Natural killer cell treated with Interleukin-12 subunit alpha and Interleukin-12 subunit beta and Interleukin-15 and Interleukin-18, amount 100 ng/mL, for 72 hours (primary cell): Measurements from ENCODE around the gene PRKAB1. TPM values are rescaled to one million over a fixed set of nuclear protein-coding genes. Genes with fewer than 3 reads are reported as not detected.
"Not testable (repeated sequence)": the region's sequence is repeated elsewhere in the genome, so short reads cannot be mapped to it uniquely, and the experiment has no call there.

Experiments used
- ATAC-seq, 2 donors: fragments of 150-1000 bp; cut with Tn5 transposase in 1 of 2; sonication (Bioruptor Pico), chemical (Tn5 transposase) in 1 of 2; 2 replicates each; pipeline ENCODE4 v1.10.0; 2021
- DNase-seq: peaks from one replicate; pipeline ENCODE4 v3.0.0; 2022; ENCODE audit warnings: low spot score
- H3K27ac Mint-ChIP-seq, 2 donors: 1 replicate in 1 of 2; 2 replicates in 1 of 2; pipeline ENCODE4 v1.8.0; 2022; ENCODE audit warnings: mixed read lengths in 2 of 2, mild to moderate bottlenecking in 1 of 2, moderate library complexity in 1 of 2
- H3K27me3 Mint-ChIP-seq, 2 donors: 1 replicate in 1 of 2; 2 replicates in 1 of 2; pipeline ENCODE4 v1.8.0; 2022; ENCODE audit warnings: mixed read lengths in 2 of 2
- H3K36me3 Mint-ChIP-seq: one replicate; pipeline ENCODE4 v1.8.0; 2022; ENCODE audit warnings: mixed read lengths
- H3K4me1 Mint-ChIP-seq, 2 donors: 1 replicate in 1 of 2; 2 replicates in 1 of 2; pipeline ENCODE4 v1.8.0; 2022; ENCODE audit warnings: low read depth in 2 of 2, mixed read lengths in 2 of 2, mild to moderate bottlenecking in 1 of 2
- H3K4me3 Mint-ChIP-seq: one replicate; pipeline ENCODE4 v1.8.0; 2022; ENCODE audit warnings: mixed read lengths
- H3K9me3 Mint-ChIP-seq: 2 replicates; pipeline ENCODE4 v1.8.0; 2022; ENCODE audit warnings: mixed read lengths
- total RNA-seq, 2 donors: library from RNA; stranded (reverse); gene quantifications; one replicate each; pipeline ENCODE4 v1.2.3, GENCODE V29; 2022

Gene PRKAB1
- total RNA-seq, 2 donors from 2014 or later: 27.4 to 31.4 TPM

GRCh38 chr12:119645535-119646059 is 22.3 kb upstream of the PRKAB1 start:
- Mint-ChIP-seq H3K27ac (no peak overlapping the region), H3K36me3 (no peaks in the 10 kb centered on the region), H3K4me3 (no peak overlapping the region), H3K4me1 (no peaks in the 10 kb centered on the region), H3K27me3 (peaks cover 18 to 34% of the 10 kb centered on the region in 2 donors), H3K9me3 (no peaks in the 10 kb centered on the region)
- no peak for ATAC-seq
- DNase-seq: no peak

DNA sequence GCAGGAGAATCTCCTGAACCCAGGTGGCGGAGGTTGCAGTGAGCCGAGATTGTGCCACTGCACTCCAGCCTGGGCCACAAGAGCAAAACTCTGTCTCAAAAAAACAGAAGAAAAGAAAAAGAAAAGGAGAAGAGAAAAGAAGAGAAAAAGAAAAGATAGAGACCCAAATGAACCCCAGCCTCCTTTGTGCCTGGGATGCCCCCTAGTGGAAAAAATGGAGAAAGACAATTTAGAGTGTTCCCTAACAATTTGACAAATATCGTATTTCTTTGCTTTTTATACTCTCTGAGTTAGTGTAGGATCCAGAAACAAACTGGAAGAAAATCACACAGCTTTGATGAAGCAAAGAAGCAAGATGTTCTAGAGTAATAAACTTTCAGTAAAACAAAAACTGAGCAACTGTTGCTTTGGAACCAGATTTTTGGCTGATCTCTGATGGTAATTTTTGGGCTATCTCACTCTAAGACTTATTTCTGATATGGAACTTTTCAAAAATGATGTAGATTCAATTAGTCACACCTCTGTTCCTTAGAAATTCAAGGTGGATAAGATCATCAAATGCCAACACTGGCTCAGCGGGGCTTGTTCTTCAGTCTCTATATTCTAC is 18.6 kb upstream of the PRKAB1 start:
- no peak for ATAC-seq
- peaks cover 6% of the 10 kb centered on the region for H3K36me3 Mint-ChIP-seq
- H3K4me3 Mint-ChIP-seq: no peak overlapping the region
- no peak for DNase-seq
- no peak overlapping the region for H3K27ac Mint-ChIP-seq
- H3K9me3 Mint-ChIP-seq: no peaks in the 10 kb centered on the region
- peaks cover 12 to 17% of the 10 kb centered on the region in 2 donors for H3K27me3 Mint-ChIP-seq
- no peaks in the 10 kb centered on the region for H3K4me1 Mint-ChIP-seq

GRCh38 chr12:119652665-119653064 is 15.3 kb upstream of the PRKAB1 start:
- Mint-ChIP-seq H3K36me3 (peaks cover 6% of the 10 kb centered on the region), H3K27ac (no peak overlapping the region), H3K4me1 (no peaks in the 10 kb centered on the region), H3K27me3 (peaks cover 7 to 9% of the 10 kb centered on the region in 2 donors), H3K9me3 (no peaks in the 10 kb centered on the region), H3K4me3 (no peak overlapping the region)
- ATAC-seq (no peak), DNase-seq (no peak)

DNA sequence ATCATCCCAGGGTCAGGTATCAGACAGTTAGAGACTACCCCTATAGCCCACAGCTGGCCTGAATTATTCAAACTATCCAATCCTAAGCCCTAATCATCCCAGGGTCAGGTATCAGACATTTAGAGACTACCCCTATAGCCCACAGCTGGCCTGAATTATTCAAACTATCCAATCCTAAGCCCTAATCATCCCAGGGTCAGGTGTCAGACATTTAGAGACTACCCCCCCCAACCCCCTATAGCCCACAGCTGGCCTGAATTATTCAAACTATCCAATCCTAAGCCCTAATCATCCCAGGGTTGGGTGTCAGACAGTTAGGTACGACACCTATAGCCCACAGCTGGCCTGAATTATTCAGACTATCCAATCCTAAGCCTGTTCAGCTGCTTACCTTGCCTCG is 10.9 kb upstream of the PRKAB1 start:
- not testable (repeated sequence) for H3K4me3 Mint-ChIP-seq, H3K27me3 Mint-ChIP-seq, ATAC-seq, H3K27ac Mint-ChIP-seq, H3K9me3 Mint-ChIP-seq, H3K36me3 Mint-ChIP-seq, DNase-seq
- H3K4me1 Mint-ChIP-seq: peaks cover 7 to 13% of the 10 kb centered on the region in 2 donors

- H3K27ac Mint-ChIP-seq, ATAC-seq, DNase-seq, H3K36me3 Mint-ChIP-seq, H3K27me3 Mint-ChIP-seq, H3K4me3 Mint-ChIP-seq, H3K9me3 Mint-ChIP-seq: not testable (repeated sequence)
- peaks cover 7 to 13% of the 10 kb centered on the region in 2 donors for H3K4me1 Mint-ChIP-seq
These were observed 9.8 kb upstream of the PRKAB1 start for GRCh38 chr12:119658166-119658565.

GRCh38 chr12:119659289-119659897 is 8.5 kb upstream of the PRKAB1 start:
- ATAC-seq (no peak), DNase-seq (peak; percentile 67)
- no peaks in the 10 kb centered on the region for H3K36me3 Mint-ChIP-seq
- peak overlapping the region in 1 of 2 donors; percentile 60 for H3K27ac Mint-ChIP-seq
- no peaks in the 10 kb centered on the region for H3K9me3 Mint-ChIP-seq
- H3K4me3 Mint-ChIP-seq: no peak overlapping the region
- H3K27me3 Mint-ChIP-seq: peaks cover 0 to 3% of the 10 kb centered on the region in 2 donors
- peaks cover 7 to 13% of the 10 kb centered on the region in 2 donors for H3K4me1 Mint-ChIP-seq

DNA sequence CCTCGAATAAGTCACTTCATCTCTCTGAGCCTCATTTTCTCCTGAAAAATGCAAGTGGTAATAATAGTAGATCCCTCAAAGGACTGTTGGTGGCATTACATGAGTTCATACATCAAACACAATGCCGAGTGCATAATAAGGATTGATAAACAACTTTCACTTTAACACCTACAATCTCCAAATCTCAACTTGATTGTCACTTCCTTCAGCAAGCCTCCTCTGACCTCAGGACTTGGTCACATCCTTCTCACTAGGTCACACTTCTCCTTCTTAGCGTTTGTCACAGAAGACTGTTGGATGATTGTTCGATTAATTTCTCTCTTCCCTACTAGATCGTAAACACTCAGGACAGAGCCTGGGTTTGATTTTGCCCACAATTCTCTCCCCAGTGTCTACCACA is 7.9 kb upstream of the PRKAB1 start:
- DNase-seq: no peak
- Mint-ChIP-seq H3K27ac (peak overlapping the region; percentile 17 to 60), H3K36me3 (no peaks in the 10 kb centered on the region), H3K9me3 (no peaks in the 10 kb centered on the region), H3K4me3 (peak overlapping the region; percentile 65), H3K4me1 (peaks cover 7 to 13% of the 10 kb centered on the region in 2 donors), H3K27me3 (peaks cover 0 to 3% of the 10 kb centered on the region in 2 donors)
- peak; percentile 50 to 74 for ATAC-seq

DNA sequence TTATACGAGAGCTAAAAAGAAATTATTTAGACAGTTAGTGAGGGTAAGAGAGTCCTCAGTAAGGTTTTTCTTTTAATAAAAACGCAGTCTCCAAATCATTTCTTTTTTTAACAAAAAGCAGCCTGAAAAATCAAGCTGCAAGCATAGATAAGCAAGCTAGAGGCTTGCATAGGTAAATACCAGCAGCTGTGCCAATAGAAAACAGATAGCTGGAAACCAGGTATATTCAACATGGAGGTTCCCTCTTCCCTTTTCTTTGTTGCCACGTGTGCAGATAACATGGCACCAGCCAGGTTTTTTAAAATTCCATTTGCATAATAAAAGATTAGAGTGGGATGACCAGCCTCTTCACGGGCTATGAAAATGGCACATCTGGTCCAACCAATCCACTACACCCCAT is 6.1 kb upstream of the PRKAB1 start:
- Mint-ChIP-seq H3K27ac (no peak overlapping the region), H3K27me3 (peaks cover 0 to 3% of the 10 kb centered on the region in 2 donors), H3K9me3 (no peaks in the 10 kb centered on the region), H3K36me3 (no peaks in the 10 kb centered on the region), H3K4me3 (no peak overlapping the region), H3K4me1 (peaks cover 14 to 23% of the 10 kb centered on the region in 2 donors)
- DNase-seq: no peak
- ATAC-seq: no peak

GRCh38 chr12:119664642-119665041 is 3.3 kb upstream of the PRKAB1 start:
- Mint-ChIP-seq H3K27ac (peak overlapping the region in 1 of 2 donors; percentile 78), H3K36me3 (no peaks in the 10 kb centered on the region), H3K27me3 (peaks cover 0 to 3% of the 10 kb centered on the region in 2 donors), H3K9me3 (no peaks in the 10 kb centered on the region), H3K4me1 (peaks cover 22 to 31% of the 10 kb centered on the region in 2 donors), H3K4me3 (no peak overlapping the region)
- no peak for ATAC-seq
- DNase-seq: no peak

DNA sequence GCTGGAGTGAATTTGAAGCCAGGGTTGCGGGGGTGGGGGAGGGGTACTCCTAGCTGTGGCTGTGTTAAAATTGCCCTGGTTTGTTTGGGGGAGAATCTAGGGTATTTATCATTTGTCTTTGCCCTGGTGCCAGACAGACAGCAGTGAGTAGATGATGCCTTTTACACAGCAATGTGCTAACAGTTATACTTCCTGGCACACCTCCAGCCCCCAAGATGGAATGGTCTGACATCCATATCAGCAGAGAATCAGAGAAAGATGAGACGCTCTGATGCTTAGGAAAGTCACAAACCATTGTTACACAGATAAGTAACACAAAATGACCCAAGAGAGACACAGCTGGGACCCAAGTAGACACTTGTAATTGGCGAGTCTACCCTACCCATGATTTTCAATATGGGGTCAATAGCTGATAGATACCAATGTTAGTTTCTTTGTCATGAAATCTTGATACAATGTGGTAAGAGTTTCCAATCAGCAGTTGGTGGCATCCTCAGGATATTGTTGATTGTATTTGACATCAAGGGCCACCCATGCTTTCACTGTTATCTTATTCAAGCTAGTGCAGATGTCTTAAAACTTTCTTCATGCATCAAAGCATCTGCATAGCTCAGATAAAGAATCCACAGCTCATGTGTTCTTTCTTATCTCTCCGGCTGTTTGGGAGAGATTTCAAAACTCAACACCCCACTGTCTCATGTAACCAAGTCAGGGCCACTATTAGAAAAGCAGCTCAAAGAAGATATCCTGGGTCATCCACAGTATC is 2.6 kb upstream of the PRKAB1 start:
- Mint-ChIP-seq H3K4me1 (peaks cover 21 to 30% of the 10 kb centered on the region in 2 donors), H3K27me3 (peaks cover 0 to 3% of the 10 kb centered on the region in 2 donors), H3K4me3 (no peak overlapping the region), H3K36me3 (peaks cover 5% of the 10 kb centered on the region), H3K27ac (peak overlapping the region; percentile 78), H3K9me3 (no peaks in the 10 kb centered on the region)
- DNase-seq (no peak), ATAC-seq (no peak)

DNA sequence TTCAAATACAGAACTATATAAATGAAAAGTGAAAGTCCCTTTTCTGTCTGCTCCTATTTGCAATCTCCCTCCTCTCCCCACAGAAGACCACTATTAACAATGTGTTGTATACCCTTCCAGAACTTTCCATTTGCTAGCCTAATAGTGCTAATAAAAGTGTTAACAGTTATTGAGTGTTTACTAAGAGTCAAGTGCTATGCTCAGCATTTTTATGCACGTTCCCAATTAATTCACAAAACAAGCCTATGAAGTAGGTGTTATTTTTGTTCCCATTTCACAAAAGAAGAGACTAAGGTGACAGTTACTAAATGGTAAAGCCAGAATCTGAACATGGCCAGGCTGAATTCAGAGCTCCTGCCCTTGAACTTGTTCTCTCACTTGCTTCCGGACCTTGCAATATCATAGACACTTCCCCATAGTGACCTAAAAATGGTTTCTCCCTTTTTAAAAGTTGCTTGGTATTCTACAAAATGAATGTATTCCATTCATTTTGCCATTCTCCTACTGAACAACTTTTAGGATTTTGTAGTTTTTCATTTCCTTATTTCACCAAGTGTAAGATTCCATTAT is 1.6 kb upstream of the PRKAB1 start:
- H3K4me3 Mint-ChIP-seq: peak overlapping the region; percentile 91
- no peak for DNase-seq
- H3K27ac Mint-ChIP-seq: peak overlapping the region; percentile 78
- peaks cover 28 to 34% of the 10 kb centered on the region in 2 donors for H3K4me1 Mint-ChIP-seq
- peaks cover 0 to 3% of the 10 kb centered on the region in 2 donors for H3K27me3 Mint-ChIP-seq
- H3K9me3 Mint-ChIP-seq: no peaks in the 10 kb centered on the region
- no peak for ATAC-seq
- peaks cover 7% of the 10 kb centered on the region for H3K36me3 Mint-ChIP-seq

- H3K27me3 Mint-ChIP-seq: peaks cover 0 to 3% of the 10 kb centered on the region in 2 donors
- no peaks in the 10 kb centered on the region for H3K9me3 Mint-ChIP-seq
- peak overlapping the region; percentile 78 for H3K27ac Mint-ChIP-seq
- peak; percentile 0 to 1 for ATAC-seq
- H3K36me3 Mint-ChIP-seq: peaks cover 10% of the 10 kb centered on the region
- peaks cover 30 to 41% of the 10 kb centered on the region in 2 donors for H3K4me1 Mint-ChIP-seq
- DNase-seq: no peak
- H3K4me3 Mint-ChIP-seq: peak overlapping the region; percentile 91
These were observed 895 bp upstream of the PRKAB1 start for GRCh38 chr12:119666900-119667576.

- Mint-ChIP-seq H3K36me3 (peaks cover 23% of the 10 kb centered on the region), H3K9me3 (no peaks in the 10 kb centered on the region), H3K27ac (peak overlapping the region; percentile 78), H3K4me3 (peak overlapping the region; percentile 91), H3K4me1 (peaks cover 31 to 54% of the 10 kb centered on the region in 2 donors), H3K27me3 (no peaks in the 10 kb centered on the region)
- ATAC-seq (peak in 1 of 2 donors; percentile 10), DNase-seq (no peak)
These were observed 450 bp downstream of the PRKAB1 start for GRCh38 chr12:119668324-119668841.
